Suppressor macrophage (primary cell): Measurements from ENCODE around the gene ARID1B.

Experiments
- DNase-seq, 4 experiments: peaks; one replicate each; pipeline ENCODE4 v3.0.0-alpha.2; 2020 to 2022

ARID1B gene

DNA sequence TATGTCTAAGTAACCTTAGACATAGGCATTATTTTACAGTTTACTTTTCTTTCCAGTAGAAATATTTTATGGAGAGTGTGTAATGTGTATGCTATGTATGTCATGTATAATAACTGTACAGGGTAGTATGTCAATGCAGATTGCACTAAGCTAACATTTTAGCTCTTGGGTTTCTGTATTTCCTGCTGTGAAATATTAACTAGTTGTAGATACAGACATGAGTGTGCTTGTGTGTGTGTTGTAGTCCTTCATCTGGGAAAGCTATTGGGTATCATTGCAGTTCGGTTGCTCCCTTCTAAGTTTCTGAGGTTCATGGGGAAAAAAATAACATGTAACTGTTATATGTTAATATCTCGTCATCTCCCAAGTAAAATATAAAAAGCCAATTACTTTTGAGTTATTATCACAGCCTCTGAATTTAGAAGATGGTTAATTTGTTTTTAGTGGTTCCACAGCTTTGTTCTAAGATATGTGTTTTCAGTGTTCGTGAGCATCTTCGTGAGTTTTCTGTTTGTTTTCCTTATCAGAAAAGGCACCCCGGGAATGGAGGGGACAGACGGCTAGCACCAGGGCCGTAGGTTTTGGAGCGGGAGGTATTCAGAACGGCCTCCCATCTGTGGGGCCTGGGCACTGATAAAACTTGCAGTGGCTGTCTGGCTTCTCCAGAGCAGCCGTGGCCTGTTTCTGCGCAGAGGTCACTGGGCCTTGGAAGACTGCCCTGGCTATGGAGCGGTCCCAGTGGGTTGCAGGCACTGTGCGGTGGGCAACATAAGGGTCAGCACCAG is 215.0 kb downstream of the ARID1B start:
- no peak for DNase-seq

DNA sequence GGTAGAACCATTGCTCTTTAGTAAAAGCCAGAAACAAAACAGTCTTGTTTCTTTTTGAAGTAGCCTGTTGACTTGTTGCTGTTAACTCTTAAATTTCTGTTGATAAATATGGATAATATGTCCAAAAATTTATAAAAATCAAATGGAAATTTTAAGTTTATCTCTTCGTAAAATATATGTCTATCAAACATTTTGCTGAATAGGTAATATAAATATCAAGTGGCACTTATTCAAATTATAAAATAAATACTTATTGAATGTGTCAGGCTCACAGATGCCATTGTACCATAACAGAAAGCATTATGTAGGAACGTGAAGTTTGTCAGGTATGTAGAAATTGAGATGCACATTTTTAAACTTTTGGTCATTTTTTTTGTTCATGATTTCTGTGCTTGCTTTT is 216.5 kb downstream of the ARID1B start:
- DNase-seq = no peak

DNA sequence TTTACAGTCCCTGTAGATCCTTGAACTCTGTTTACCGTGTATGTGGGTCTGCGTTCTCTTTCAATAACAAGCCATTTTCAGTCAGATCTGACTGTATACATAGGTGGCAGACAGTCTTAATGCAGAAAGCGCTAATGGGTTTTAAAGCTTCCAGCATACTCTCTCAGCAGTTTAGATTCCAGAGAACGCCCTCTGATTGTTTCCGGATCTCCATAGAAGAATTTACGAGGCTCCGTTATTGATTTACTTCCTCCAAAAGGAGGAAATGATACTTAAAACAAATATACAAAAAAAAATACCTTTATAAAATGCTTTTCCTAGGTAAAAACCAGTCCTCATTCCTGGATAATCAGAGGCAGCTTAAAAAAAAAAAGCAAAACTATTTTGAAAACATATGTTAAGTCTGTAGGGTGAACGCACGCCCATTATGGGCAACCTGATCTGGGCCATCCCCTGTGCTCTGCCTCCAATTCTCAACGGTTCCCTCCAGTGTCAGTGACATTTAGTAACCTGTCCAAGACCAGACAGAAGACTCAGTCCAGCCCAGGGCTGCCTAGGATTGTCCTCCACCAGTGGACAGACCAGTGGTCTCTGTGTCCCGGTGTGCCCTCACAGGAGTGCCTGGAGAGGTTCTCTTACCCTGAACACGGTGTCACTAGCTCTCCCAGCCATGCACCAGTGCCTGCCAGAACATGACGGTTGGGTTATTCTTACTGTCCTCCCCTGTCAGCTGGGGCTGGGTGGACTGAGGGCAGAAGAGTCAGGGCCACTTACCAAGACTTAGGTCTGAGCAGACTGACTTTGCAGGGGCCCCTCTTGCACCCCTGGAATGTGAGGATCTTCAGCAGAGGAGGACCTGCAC is 217.3 kb downstream of the ARID1B start:
- peak in 2 of 4 experiments; percentile 38 to 43 for DNase-seq

DNA sequence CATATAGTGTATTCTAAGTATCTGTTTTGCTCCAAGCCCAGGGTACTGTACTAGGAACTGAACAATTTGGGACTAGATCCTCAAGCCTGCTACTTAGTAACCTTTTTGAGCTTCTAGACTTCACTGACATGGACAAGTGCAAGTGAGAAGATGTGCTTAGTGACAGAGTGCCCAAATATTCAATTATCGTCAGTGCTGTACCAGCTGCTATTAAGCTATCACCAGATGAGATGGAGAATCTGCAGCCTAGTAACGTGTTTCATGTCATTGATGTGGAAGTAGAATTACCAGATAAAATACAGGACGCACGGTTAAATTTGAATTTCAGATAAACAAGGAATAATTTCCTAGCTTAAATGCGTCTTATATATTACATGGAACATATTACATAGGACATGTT is 218.3 kb downstream of the ARID1B start:
- no peak for DNase-seq

DNA sequence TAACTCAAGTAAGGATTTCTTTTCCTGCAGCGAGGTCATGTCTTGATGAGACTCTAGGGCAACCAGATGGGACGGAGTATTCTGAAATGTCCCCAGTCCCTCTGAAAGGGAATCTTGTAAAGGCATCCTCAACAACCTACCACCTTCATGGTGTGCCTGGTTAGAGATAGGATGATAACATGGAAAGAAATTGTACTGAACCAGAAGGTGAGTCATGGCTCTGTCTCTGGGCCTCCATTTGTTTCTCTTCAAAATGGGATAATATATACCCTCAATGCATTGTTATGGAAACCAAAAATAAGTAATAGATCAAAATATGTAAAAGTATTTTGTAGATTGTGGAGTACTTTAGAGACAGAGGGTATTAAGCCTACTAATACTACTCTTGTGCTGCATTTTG is 219.1 kb downstream of the ARID1B start:
- no peak for DNase-seq

DNA sequence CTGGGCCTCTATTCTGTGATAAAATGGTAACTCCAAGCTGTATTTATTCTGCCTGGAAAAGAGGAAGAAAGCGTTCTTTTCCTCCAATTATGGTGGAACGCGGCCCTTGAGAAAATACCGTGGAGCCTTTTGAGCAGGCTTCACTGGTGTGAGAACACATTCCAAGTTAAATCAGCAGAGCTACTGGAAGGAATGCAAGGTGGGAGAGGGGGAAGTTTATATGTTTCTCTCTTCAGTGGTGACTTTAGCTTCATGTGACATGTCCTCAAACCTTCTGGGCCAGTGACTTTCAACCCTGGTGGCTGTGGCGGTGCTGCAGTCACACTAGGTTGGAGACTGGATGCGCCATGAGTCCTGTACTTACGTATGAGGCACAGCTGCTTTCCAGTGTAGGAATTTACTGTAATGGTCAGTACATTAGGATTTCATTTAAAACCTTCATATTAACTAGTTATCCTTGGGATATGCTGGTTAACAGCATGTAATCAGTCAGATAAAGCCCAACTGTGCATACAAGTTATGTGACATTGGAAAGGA is 221.7 kb downstream of the ARID1B start:
- DNase-seq = no peak

DNA sequence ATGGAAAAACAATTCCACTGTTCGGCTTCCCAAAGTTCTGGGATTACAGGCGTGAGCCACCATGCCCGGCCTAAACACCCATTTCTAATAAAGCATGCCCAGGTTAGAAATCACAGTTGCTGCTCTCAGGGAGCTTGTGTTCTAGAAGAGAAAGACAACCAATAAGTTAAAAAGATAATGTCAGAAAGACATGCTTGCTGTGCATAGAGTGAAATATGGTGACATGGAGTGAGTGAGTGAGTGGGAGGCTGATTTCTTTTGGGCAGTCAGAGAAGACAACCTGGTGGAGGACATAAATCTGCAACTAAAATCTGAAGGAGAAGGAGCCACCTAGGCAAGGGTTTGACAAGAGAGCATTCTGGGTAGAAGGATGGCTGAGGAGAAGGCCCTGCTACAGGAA is 222.6 kb downstream of the ARID1B start:
- DNase-seq = no peak

DNA sequence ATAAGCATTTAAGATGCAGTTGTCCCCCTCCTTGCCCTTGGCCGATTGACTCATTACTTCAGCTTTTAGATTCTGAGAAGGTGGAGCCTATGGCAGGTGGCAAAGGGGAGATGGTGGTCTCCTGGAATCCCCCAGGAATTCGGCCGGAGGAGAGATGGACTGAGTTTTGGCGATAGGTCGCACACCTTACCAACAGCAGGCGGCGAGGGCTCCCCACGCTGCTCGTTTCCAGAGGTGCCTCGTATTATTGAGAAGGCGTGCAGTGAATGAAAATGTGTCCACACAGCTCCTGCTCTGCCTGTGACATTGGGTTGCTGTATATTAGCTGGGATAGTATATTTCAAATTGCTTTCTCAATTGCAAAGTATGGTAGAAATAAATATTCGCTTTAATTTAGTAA is 224.5 kb downstream of the ARID1B start:
- DNase-seq = no peak

DNA sequence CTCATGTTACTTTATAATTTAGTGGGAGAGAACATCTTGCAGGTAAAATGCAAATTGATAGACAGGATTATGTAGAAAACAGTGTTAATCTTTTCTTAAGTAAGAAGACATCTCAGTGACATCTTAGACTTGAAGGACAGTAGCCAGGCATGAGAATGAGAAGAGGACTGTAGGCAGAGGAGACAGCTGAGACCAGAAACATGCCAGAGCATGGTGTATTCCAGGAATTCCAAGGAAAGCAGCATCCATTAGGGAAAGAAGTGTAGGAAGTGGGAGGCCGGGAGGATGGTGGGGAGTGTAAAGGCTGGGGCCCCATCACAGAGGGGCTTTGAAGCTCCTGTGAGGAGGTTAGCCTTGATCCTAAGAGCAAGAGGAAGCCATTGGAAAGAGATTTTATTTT is 225.6 kb downstream of the ARID1B start:
- no peak for DNase-seq

DNA sequence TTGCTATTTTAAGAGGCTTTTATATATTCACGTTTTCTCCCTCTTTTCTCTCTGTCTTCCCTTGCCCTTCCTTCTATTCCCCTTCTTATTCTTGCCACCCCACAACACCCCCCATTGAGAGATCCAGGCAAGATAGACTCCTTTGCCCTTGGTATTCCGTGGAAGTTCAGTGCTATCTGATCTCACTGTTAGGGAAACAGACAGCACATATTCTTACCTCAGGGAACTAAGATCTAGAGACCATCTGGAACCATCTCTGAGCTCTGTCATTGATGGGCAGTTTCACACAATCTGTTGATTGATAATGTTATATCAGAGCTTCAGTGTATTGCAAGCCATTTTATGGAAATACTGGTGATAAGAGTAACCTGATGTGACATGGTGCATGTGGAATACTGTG is 228.8 kb downstream of the ARID1B start:
- no peak for DNase-seq

DNA sequence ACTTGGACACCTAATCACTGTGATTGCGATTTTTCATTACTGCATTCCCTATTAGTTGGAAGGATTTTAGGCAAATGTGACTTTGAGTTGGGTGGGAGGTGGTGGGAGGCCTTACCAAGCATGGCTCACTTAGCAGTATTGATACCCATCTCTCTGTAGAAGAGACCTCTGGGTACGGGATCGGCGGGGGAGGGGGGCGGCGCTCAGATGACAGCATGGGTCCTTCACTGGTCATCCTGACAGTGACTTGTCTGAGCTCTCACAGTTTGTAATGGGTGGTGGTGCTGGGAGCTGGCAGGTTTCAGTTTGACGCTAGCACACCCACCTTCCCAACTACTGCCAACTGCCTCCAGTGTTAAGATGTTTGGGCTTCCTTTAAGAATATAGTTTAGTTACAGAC is 231.4 kb downstream of the ARID1B start:
- no peak for DNase-seq

DNA sequence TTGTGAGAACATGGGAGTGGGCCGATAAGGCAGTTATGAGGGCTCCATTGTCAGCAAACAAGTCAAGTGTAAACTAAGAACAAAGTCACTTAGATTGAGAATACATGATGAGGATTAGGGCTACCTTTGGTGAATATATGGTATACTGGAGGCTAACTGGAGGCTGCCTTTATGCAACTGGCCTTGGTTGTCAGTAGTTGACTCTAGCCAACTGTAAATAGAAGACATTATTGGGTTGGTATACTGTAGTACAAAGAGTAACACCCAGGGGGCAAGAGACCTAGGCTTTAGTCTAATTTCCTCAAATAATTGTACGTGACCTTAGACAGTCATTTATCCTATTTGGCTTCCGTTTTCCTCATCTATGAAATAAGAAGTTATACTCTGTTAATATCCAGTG is 235.2 kb downstream of the ARID1B start:
- no peak for DNase-seq

DNA sequence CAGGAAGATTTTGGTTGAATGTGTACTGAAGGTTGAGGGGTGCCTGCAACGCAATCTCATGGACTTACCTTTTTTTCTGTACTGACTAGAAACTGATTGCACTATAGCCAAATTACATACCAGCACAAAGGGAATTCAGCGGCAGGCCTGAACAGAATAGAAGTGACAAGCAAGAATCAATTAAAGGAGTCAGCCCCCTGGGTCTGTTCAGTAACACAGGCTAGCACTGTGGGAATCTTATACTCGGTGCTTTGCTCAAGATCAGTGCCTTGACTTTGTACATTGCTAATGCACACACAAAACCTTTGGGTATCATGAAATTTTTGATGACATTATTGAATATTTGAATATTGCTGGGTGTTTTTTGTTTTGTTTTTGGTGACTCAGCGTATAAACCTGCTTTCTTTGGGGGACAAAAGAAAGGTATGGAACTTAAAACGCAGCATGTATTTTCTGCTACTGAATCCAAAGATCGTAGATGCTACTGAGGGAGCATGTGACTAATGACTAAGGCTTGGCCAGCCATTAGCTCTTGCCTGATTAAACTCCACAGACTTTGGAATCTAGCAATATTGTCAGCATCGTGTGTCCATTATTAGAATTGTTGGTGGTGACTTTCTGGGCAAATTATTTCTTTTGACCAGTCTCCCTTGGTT is 236.6 kb downstream of the ARID1B start:
- no peak for DNase-seq

DNA sequence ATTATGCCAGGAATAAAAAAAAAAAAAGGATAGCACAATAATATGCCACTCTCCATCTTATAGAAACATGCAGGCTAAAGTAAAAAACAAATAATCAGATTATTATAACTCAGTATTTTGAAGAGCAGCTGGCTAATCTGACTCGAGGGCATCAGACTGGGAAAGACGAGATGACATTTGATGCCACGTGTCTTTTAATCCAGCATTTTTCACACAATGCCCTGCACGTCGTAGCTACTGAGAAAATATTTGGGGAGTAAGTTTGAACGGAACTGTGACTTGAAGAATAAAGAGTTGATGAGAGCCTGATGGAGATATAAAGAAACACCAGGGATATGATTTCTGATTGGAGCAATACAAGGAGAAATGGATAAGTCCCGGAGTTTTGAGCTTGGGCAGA is 237.7 kb downstream of the ARID1B start:
- no peak for DNase-seq

DNA sequence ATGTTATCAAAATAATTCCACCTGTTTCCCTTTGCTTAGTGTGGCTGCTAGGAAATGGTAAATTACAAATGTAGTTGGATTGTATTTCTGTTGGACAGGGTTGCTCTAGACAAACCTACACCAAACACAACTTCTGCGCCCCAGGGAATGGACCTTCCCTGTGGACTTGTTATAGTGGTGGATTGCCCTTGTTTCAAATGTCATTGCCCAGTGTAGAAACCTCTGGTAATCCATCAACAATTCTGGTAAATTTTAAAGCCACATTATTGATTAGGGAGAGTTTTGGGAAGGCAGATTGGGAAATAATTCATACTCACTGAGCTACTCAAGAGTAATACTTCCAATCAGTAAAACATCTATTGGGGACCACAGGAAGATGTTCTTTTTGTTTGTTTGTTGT is 239.8 kb downstream of the ARID1B start:
- no peak for DNase-seq

DNA sequence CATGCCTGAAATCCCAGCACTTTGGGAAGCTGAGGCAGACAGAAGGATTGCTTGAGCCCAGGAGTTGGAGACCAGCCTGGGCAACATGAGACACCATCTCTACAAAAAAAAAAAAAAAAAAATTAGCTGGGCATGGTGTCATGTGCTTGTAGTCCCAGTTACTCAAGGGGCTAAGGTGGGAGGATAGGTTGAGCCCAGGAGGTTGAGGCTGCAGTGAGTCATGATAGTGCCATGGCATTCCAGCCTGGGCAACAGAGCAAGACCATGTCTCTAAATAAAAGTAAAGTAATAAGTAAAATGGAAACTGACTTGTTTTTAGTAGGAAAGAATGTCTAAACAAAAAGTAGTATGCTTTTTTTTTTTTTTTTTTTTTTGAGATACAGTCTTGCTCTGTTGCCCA is 240.7 kb downstream of the ARID1B start:
- DNase-seq = peak in 2 of 4 experiments; percentile 17 to 32

DNA sequence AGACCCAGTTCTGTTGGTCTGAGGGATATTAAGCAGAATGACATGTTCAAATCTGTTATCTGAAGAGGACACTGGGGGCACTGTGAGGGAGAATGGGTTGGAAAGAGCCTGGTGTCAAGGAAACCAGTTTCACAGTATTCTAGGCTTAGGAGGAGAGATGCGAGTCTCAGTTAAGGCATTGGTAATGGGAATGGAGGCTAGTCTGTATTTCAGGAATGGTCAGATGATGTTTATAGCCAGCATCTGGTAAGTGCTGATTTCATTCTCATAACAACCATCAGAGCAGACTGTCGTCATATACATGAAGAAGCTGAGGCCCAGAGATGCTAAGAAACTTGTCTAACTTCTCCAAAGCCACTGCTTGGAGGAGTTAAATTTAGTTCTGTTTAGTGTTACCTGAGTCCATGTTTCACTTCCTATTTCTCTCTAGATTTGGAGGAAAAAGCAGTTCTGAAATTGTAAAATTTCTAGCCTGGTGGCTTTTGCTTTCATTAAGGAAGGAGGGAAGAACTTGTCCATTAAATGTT is 242.0 kb downstream of the ARID1B start:
- DNase-seq = peak in 3 of 4 experiments; percentile 22 to 62 (median 47)

DNA sequence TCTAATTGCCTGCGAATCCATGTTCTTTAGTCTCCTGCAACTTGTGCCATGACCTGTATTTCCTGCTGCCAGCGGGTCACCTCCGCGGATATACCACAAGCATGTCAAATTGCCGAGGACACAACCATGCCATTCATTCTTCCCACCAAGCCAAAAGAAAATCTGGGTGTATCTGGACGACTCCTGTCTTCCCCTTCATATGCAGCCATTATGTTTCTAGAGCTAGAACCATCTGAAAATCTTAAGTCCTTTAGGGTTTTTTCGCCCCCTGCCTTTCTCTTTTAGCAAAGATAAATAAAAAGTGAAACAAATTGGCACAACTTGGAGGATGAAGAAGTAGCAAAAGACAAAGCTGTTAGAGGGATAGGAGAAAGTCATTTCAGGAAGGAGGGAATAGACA is 242.6 kb downstream of the ARID1B start:
- peak in 3 of 4 experiments; percentile 3 to 29 (median 8) for DNase-seq

DNA sequence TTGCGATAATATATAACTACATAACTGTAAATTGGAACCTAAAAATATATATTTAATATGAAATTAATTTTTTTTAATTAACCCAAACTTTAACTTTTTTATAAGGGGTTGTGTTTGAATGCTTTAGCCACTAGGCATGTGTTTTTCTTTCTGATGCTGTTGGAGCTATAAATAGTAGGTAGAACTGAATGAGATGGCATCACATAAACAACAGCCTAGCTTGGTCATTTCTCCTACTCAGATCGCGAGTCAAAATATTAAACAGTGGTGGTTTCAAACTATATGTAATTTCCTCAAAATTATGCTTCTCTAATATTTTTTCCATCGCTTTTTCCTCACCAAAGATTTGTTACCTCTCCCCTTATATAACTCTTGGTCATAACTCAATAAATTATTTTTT is 243.2 kb downstream of the ARID1B start:
- DNase-seq = peak in 3 of 4 experiments; percentile 9 to 65 (median 52)

DNA sequence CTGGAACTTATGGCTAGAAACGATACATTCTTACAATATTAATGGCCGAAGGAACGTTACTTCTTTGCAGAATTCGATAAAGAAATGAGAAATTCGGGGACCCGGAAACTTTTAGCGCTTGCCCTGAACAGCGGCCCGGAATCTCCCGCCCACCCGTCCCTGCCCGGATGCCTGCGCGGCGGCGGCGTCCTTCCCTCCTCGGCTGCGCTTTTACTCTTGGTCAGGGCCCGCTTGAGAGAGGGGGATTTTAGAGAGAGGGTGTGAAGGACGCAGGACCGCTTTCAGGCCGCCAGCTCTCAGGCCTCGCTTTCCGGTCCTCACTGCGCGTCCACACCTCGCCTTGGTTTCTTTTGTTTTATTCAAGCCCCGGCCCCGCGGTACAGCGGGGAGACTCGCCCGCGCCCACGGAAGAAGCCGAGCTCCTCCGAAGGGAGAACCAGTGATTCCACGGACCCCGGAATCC is 243.7 kb downstream of the ARID1B start:
- DNase-seq = peak; percentile 79 to 87 (median 84)

DNA sequence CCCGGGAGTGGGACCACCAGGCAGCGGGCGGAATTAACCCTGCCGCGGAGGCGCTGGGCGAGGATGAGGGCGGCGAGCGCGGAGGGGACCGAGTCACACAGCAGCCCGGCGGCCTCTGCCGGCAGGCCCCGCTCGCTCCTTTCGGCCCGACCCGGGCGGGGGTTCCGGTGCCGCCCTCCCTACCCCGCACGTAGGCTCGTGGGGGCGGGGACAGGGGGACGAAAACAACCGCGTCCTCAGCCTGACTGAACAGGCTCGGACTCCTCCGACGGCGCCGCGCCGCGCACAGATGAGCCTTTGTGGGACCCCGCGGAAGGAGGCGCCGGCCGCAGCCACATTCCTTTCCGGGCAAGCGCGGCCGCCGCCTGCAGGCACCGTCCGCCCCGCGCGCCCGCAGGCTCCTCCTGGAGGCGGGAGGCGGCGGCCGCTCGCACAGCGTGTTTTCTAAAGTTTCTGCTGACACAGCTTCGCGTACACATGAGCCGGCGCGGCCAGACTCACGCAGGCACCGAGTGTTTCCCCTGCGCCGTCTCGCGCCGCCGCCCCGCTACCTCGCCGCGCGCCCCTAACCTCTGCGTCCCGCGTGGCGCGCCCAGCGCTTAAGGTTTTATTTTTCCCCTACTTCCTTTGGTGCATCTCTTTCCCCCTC is 244.3 kb downstream of the ARID1B start:
- DNase-seq = peak; percentile 90 to 96 (median 93)
